HepG2 (cell line): ENCODE measurements around the gene N4BP2. TPM values are rescaled to one million over a fixed set of nuclear protein-coding genes. Genes with fewer than 3 reads are reported as not detected.

Experiments
- ARNT ChIP-seq: fragments of 450-650 bp; IDR thresholded peaks from 2 replicates; pipeline ENCODE4 v1.6.1; 2017
- CEBPG ChIP-seq: IDR thresholded peaks from 2 replicates; pipeline ENCODE4 v1.6.1; 2016
- CENPBD1 ChIP-seq: sonication (generic); formaldehyde crosslinking; IDR thresholded peaks from 2 replicates; pipeline ENCODE4 v1.8.0; 2022; ENCODE audit warnings: missing genetic modification reagents, low read depth, mild to moderate bottlenecking, borderline replicate concordance
- CSRNP1 ChIP-seq: sonication (generic); formaldehyde crosslinking; IDR thresholded peaks from 2 replicates; pipeline ENCODE4 v1.8.1; 2023; ENCODE audit warnings: mild to moderate bottlenecking, missing genetic modification reagents
- ELK4 ChIP-seq: sonication (generic); formaldehyde crosslinking; IDR thresholded peaks from 2 replicates; pipeline ENCODE4 v1.9.0; 2021; ENCODE audit warnings: missing genetic modification reagents, borderline replicate concordance
- GMEB2 ChIP-seq: IDR thresholded peaks from 2 replicates; pipeline ENCODE4 v1.6.1; 2016; ENCODE audit warnings: missing biosample characterization, missing genetic modification reagents, low read depth
- HES4 ChIP-seq: sonication (generic); formaldehyde crosslinking; IDR thresholded peaks from 2 replicates; pipeline ENCODE4 v1.9.0; 2021; ENCODE audit warnings: mild to moderate bottlenecking, missing genetic modification reagents, borderline replicate concordance
- KDM5A ChIP-seq: fragments of 200-600 bp; sonication (generic); IDR thresholded peaks from 2 replicates; pipeline ENCODE4 v1.7.0; 2018; ENCODE audit warnings: antibody characterized with exemption, mild to moderate bottlenecking, low read length, borderline replicate concordance
- KLF9 ChIP-seq: IDR thresholded peaks from 2 replicates; pipeline ENCODE4 v1.6.1; 2016; ENCODE audit warnings: low read depth
- MEIS2 ChIP-seq: sonication (generic); formaldehyde crosslinking; IDR thresholded peaks from 2 replicates; pipeline ENCODE4 v1.9.0; 2021; ENCODE audit warnings: mild to moderate bottlenecking, missing genetic modification reagents
- MIER3 ChIP-seq: IDR thresholded peaks from 2 replicates; pipeline ENCODE4 v1.6.1; 2016; ENCODE audit warnings: missing compliant biosample characterization, borderline replicate concordance
- MNT ChIP-seq: fragments of 450-650 bp; IDR thresholded peaks from 2 replicates; pipeline ENCODE4 v1.6.1; 2016
- MTF1 ChIP-seq: sonication (generic); formaldehyde crosslinking; IDR thresholded peaks from 2 replicates; pipeline ENCODE4 v1.5.0; 2020; ENCODE audit warnings: missing genetic modification reagents
- NAIF1 ChIP-seq: sonication (generic); formaldehyde crosslinking; IDR thresholded peaks from 2 replicates; pipeline ENCODE4 v1.5.0; 2020; ENCODE audit warnings: mild to moderate bottlenecking, missing genetic modification reagents, borderline replicate concordance
- RFX1 ChIP-seq: fragments of 450-650 bp; IDR thresholded peaks from 2 replicates; pipeline ENCODE4 v1.6.1; 2017
- SIX4 ChIP-seq: sonication (generic); formaldehyde crosslinking; IDR thresholded peaks from 2 replicates; pipeline ENCODE4 v1.4.0; 2020; ENCODE audit warnings: missing genetic modification reagents
- TMF1 ChIP-seq: sonication (generic); formaldehyde crosslinking; IDR thresholded peaks from 2 replicates; pipeline ENCODE4 v1.8.1; 2022; ENCODE audit warnings: low read depth, missing genetic modification reagents
- ZBTB8A ChIP-seq: sonication (generic); formaldehyde crosslinking; IDR thresholded peaks from 2 replicates; pipeline ENCODE4 v1.4.0; 2020; ENCODE audit warnings: mild to moderate bottlenecking, low read depth, missing genetic modification reagents, borderline replicate concordance
- ZNF251 ChIP-seq: sonication (generic); formaldehyde crosslinking; IDR thresholded peaks from 2 replicates; pipeline ENCODE4 v1.9.0; 2021; ENCODE audit warnings: mild to moderate bottlenecking, missing genetic modification reagents
- ZNF264 ChIP-seq: sonication (generic); formaldehyde crosslinking; IDR thresholded peaks from 2 replicates; pipeline ENCODE4 v1.4.0; 2020; ENCODE audit warnings: missing genetic modification reagents
- ZNF3 ChIP-seq: IDR thresholded peaks from 2 replicates; pipeline ENCODE4 v1.7.0; 2017; ENCODE audit warnings: inconsistent platforms
- ZNF44 ChIP-seq: sonication (generic); formaldehyde crosslinking; IDR thresholded peaks from 2 replicates; pipeline ENCODE4 v1.5.1; 2020; ENCODE audit warnings: mild to moderate bottlenecking, missing genetic modification reagents
- ZNF496 ChIP-seq: sonication (generic); formaldehyde crosslinking; IDR thresholded peaks from 2 replicates; pipeline ENCODE4 v1.8.1; 2023; ENCODE audit warnings: mild to moderate bottlenecking, moderate library complexity, missing genetic modification reagents; ENCODE audit not compliant: insufficient replicate concordance
- ZNF674 ChIP-seq: sonication (generic); formaldehyde crosslinking; IDR thresholded peaks from 2 replicates; pipeline ENCODE4 v1.5.0; 2020; ENCODE audit warnings: low read depth, mild to moderate bottlenecking, missing genetic modification reagents
- ZNF83 ChIP-seq: sonication (generic); formaldehyde crosslinking; IDR thresholded peaks from 2 replicates; pipeline ENCODE4 v1.4.0; 2020; ENCODE audit warnings: missing genetic modification reagents, mild to moderate bottlenecking, borderline replicate concordance
- ZNF891 ChIP-seq: sonication (generic); formaldehyde crosslinking; IDR thresholded peaks from 2 replicates; pipeline ENCODE4 v1.5.0; 2020; ENCODE audit warnings: mild to moderate bottlenecking, missing genetic modification reagents
- polyA plus RNA-seq, 8 experiments: library from polyadenylated mRNA; depleted of rRNA in 3 of 8; stranded (reverse) in 7 of 8; unstranded in 1 of 8; fragments of >200 nt; fragmentation: Illumina TruSeq in 4 of 8; extraction: Trizol in 4 of 8; gene quantifications; 2 replicates each; pipeline versions ENCODE4 v1.2.1 to v1.2.3, GENCODE V29; 2011 to 2016; ENCODE audit warnings: low read depth in 4 of 8, missing spikeins in 1 of 8, mixed read lengths in 1 of 8; ENCODE audit not compliant: insufficient read depth in 1 of 8
- total RNA-seq, 5 experiments: library from RNA; depleted of rRNA; stranded (reverse); fragments of >200 nt; fragmentation: Illumina TruSeq; extraction: Trizol; gene quantifications; 2 replicates each; pipeline ENCODE4 v1.2.3, GENCODE V29; 2016; ENCODE audit warnings: low read depth in 1 of 5

N4BP2 gene
- total and polyA plus RNA-seq, 2 of the 13 experiments (the other 11 are each of a cell fraction or from before 2014, with no cell fraction given) = 5.6 to 12.9 TPM

GRCh38 chr4:40055863-40056715, 561 bp upstream of the N4BP2 start (continued):
- TF ChIP-seq CSRNP1 (CRISPR knock-in tag) (no peak; the same call in 1 of the 2 replicates), ELK4 (CRISPR knock-in tag) (no peak), TMF1 (CRISPR knock-in tag) (peak; percentile 67; the same call in 1 of the 2 replicates), CEBPG (CRISPR knock-in tag) (no peak), KLF9 (CRISPR knock-in tag) (no peak), ZNF891 (no peak), ZNF251 (CRISPR knock-in tag) (0 out of 2 replicates have a peak, but pooled peaks have one; percentile 44), ZNF264 (CRISPR knock-in tag) (no peak), ZNF83 (CRISPR knock-in tag) (no peak), ZBTB8A (CRISPR knock-in tag) (no peak), SIX4 (no peak), HES4 (CRISPR knock-in tag) (no peak), MNT (no peak), ZNF496 (no peak), RFX1 (no peak), ARNT (no peak), ZNF44 (no peak), MEIS2 (CRISPR knock-in tag) (no peak), ZNF674 (CRISPR knock-in tag) (no peak), MTF1 (no peak), ZNF3 (no peak), NAIF1 (CRISPR knock-in tag) (no peak; the same call in 1 of the 2 replicates), KDM5A (no peak), GMEB2 (CRISPR knock-in tag) (no peak), CENPBD1 (CRISPR knock-in tag) (no peak; the same call in 1 of the 2 replicates), MIER3 (CRISPR knock-in tag) (no peak)
